Duodenal mucosa (tissue), 2 donors: ENCODE data around the gene LIN52.

Experiments used
- H3K27ac ChIP-seq: one replicate; pipeline ENCODE4 v1.7.0; 2013; ENCODE audit warnings: low read depth, low read length
- H3K27me3 ChIP-seq, 2 donors: one replicate each; pipeline ENCODE4 v1.7.0; 2013; ENCODE audit warnings: low read length in 2 of 2, control low read depth in 1 of 2; ENCODE audit not compliant: insufficient read depth in 2 of 2, control insufficient read depth in 1 of 2
- H3K36me3 ChIP-seq, 2 donors: one replicate each; pipeline ENCODE4 v1.7.0; 2013; ENCODE audit warnings: low read length in 2 of 2, control low read depth in 1 of 2; ENCODE audit not compliant: insufficient read depth in 2 of 2, control insufficient read depth in 1 of 2
- H3K4me1 ChIP-seq, 2 donors: one replicate each; pipeline ENCODE4 v1.7.0; 2013; ENCODE audit warnings: low read length in 2 of 2, control low read depth in 1 of 2; ENCODE audit not compliant: insufficient read depth in 2 of 2, control insufficient read depth in 1 of 2
- H3K4me3 ChIP-seq, 2 donors: one replicate each; pipeline ENCODE4 v1.7.0; 2013; ENCODE audit warnings: low read length in 2 of 2, low read depth in 1 of 2
- H3K9ac ChIP-seq, 2 donors: one replicate each; pipeline ENCODE4 v1.7.0; 2013; ENCODE audit warnings: low read length in 2 of 2, low read depth in 1 of 2
- H3K9me3 ChIP-seq, 2 donors: one replicate each; pipeline ENCODE4 v1.7.0; 2013; ENCODE audit warnings: low read length in 2 of 2, control low read depth in 1 of 2; ENCODE audit not compliant: control insufficient read depth in 1 of 2

The LIN52 gene

DNA sequence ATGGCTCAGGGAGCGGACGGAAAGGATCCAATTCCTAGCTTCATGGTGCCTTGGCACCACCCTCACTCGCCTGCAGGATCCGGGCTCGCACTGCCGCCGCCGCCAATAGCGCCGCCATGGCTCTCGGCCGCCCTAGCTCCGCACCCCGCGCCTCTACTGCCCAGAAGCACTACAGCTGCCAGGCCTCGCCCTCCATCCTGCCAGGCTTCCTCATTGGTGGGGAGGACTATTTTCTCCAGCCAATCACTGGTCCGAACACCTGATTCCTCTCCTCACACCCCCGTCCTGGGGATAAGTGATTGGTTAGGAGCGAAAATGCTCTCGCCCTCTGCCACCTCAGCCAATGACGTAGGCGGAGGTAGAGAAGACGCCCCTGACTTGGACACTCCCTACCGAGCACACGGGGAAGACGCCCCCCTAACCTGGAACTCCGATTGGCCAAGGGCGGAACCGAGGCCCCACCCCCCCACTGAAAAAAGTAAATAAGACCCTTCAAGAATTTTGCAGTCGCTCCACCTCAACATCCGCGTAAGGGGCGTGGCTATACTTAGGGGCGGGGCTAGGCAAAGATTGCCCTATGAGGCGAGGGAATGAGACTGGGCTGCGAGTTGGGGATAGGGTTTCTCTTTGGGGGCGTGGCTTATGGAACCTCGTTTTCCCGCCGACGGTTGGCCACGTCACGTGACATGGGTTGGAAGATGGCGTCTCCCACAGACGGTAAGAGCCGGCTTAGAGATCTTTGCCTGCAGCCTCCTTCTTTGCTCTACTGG is at the start of gene LIN52, which contains the start of gene ALDH6A1:
LIN52 (plus strand) TSS at position 680 of the 770 bp plus-strand sequence; CDS start at position 699, 19 bp downstream.
ALDH6A1 (minus strand) TSS at position 177 of the 770 bp plus-strand sequence; CDS start at position 118, 59 bp downstream.
- Histone ChIP-seq H3K27ac (peak within 1 kb of the TSS; percentile 79), H3K9ac (peak within 1 kb of the TSS; percentile 89 to 96), H3K36me3 (no peaks in the 10 kb centered on the region), H3K4me3 (peak within 1 kb of the TSS; percentile 92 to 98), H3K9me3 (no peaks in the 10 kb centered on the region), H3K4me1 (peaks cover 21 to 24% of the 10 kb centered on the region in 2 donors), H3K27me3 (no peaks in the 10 kb centered on the region)

- Histone ChIP-seq H3K27me3 (no peaks in the 10 kb centered on the region), H3K4me1 (no peaks in the 10 kb centered on the region), H3K4me3 (no peak overlapping the region), H3K27ac (no peak overlapping the region), H3K9me3 (no peaks in the 10 kb centered on the region), H3K36me3 (no peaks in the 10 kb centered on the region), H3K9ac (no peak overlapping the region)
These were observed 49.2 kb upstream of the LIN52 start for GRCh38 chr14:74035556-74035955.

DNA sequence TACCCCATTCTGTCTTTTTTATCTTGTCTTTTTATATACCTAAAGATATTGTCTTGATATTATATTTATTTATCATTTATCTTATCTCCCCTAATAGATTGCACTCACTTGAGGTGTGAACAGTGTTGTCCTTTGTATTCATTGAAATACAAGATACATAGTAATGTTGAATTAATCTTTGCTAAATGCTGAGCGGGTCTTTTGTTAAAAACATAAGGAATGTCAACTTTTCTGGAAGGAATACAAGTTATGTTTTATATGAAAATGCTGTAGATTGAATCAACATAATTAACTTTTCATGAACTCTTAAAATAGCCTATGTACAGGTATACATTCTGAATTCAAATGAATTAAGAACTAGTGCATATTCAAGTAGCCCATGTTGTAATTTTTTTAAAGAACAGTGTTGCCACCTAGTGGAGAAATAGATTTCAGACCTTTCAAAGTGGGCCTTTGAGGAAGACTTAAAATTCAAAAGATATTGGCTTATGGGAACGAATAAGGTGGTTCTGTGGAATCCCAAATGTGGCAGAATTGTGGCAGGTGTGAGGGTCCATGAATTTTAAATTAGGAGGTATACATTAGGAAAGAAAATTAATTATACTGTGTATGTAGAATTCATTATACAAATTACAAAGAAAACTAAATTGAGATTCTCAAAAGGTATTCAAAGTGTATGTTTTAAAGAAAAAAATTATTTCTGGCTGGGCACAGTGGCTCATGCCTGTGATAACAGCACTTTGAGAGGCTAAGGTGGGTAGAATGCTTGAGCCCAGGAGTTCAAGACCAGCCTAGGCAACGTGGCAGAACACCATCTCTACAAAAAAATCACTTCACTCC is 46.5 kb upstream of the LIN52 start:
- H3K27ac ChIP-seq: no peak overlapping the region
- H3K4me3 ChIP-seq: no peak overlapping the region
- no peaks in the 10 kb centered on the region for H3K27me3 ChIP-seq
- no peaks in the 10 kb centered on the region for H3K9me3 ChIP-seq
- no peaks in the 10 kb centered on the region for H3K36me3 ChIP-seq
- no peaks in the 10 kb centered on the region for H3K4me1 ChIP-seq
- H3K9ac ChIP-seq: no peak overlapping the region

DNA sequence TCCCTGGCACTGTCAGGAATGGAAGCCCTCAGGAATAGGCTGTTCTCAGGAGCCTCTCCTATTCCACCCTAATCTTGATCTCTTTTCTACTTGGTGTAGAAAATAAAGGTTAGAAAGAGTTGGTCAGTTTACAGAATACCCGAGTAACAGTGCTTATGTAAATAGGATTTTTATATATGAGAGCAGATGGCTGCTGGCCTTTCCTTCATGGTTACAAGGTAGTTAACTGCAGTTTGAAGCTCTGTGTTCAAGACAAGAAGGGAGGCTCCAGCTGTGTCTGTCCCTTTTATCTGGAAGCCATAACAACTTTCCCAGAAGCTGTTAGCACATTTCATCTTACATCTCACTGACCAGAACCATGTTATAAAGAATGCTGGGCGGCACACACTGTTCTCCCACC is 42.5 kb upstream of the LIN52 start:
- H3K9ac ChIP-seq: no peak overlapping the region

DNA sequence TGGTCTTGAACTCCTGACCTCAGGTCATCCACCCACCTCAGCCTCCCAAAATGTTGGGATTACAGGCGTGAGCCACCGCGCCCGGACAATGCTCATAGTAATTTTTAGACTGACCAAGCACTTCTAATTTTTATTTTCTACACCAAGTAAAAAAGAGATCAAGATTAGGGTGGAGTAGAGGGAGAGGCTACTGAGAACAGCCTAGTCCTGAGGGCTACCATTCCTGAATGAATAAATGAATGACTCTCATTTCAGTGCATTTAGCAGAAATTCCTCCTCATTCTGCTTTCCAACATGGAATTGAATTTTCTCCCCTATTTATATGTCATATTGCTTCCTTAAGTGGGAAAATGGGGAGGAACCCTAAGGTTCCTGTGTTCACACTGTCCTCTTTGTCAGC is 39.2 kb upstream of the LIN52 start:
- no peaks in the 10 kb centered on the region for H3K36me3 ChIP-seq
- no peak overlapping the region for H3K9ac ChIP-seq
- no peaks in the 10 kb centered on the region for H3K9me3 ChIP-seq
- no peaks in the 10 kb centered on the region for H3K27me3 ChIP-seq
- no peak overlapping the region for H3K4me3 ChIP-seq
- no peak overlapping the region for H3K27ac ChIP-seq
- no peaks in the 10 kb centered on the region for H3K4me1 ChIP-seq

More for the DNA sequence above, 42.5 kb upstream of the LIN52 start:
- Histone ChIP-seq H3K4me3 (no peak overlapping the region), H3K9me3 (no peaks in the 10 kb centered on the region), H3K36me3 (no peaks in the 10 kb centered on the region), H3K27me3 (no peaks in the 10 kb centered on the region), H3K4me1 (no peaks in the 10 kb centered on the region), H3K27ac (no peak overlapping the region)

GRCh38 chr14:74048281-74048680 is 36.5 kb upstream of the LIN52 start:
- Histone ChIP-seq H3K4me3 (no peak overlapping the region), H3K4me1 (no peaks in the 10 kb centered on the region)

DNA sequence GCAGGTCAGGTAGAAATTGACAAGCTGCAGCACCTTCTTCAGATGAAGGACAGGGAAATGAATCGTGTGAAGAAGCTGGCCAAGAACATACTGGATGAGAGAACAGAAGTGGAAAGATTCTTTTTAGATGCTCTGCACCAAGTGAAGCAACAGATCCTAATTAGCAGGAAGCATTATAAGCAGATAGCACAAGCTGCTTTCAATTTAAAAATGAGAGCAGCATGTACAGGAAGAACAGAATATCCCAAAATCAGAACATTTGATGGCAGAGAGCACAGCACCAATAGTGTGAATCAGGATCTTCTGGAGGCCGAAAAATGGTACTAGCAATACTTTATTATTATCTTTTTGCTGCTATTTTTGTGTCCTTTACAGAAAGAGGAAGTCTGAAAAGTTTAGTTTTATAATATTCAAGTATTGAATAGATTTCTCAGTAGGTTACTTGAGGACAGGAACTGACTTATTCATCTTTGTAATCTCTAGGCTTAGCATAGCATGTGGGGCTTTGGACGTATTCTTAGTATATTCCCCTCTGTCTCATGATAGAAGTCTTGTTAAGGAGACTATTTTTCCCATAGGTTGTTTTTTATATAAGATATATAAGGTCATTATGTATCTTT is 34.8 kb upstream of the LIN52 start:
- Histone ChIP-seq H3K9me3 (no peaks in the 10 kb centered on the region), H3K9ac (no peak overlapping the region), H3K36me3 (no peaks in the 10 kb centered on the region), H3K27ac (no peak overlapping the region), H3K4me1 (no peaks in the 10 kb centered on the region), H3K4me3 (no peak overlapping the region), H3K27me3 (no peaks in the 10 kb centered on the region)

More at GRCh38 chr14:74048281-74048680, 36.5 kb upstream of the LIN52 start:
- H3K9me3 ChIP-seq: no peaks in the 10 kb centered on the region
- H3K36me3 ChIP-seq: no peaks in the 10 kb centered on the region
- no peak overlapping the region for H3K9ac ChIP-seq
- H3K27me3 ChIP-seq: no peaks in the 10 kb centered on the region
- no peak overlapping the region for H3K27ac ChIP-seq

- Histone ChIP-seq H3K4me1 (no peaks in the 10 kb centered on the region), H3K27me3 (no peaks in the 10 kb centered on the region), H3K4me3 (no peak overlapping the region), H3K9ac (no peak overlapping the region), H3K9me3 (no peaks in the 10 kb centered on the region), H3K27ac (no peak overlapping the region), H3K36me3 (peaks cover 9 to 23% of the 10 kb centered on the region in 2 donors)
These were observed 22.0 kb upstream of the LIN52 start for GRCh38 chr14:74062809-74063150.

DNA sequence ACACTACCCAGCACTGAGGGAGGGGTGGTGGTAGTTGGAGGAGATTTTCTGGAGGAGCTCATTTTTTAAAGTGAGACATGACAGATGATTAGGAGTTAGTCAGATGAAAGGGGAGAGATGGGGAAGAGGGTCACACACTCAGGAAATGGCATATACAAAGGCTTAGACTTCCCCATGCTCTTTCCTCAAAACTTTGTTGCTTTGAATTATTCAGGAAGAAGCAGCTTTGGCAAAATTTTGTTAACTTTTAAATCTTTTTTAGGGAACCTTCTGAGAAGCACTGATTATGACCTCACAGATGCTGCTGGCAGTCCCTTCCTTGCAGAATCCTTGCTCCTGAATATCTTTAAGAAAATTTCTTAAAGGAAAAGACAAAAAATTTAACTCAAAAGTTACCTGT is 20.3 kb upstream of the LIN52 start:
- Histone ChIP-seq H3K27me3 (no peaks in the 10 kb centered on the region), H3K4me1 (no peaks in the 10 kb centered on the region), H3K9me3 (no peaks in the 10 kb centered on the region), H3K9ac (no peak overlapping the region), H3K36me3 (peaks cover 9 to 25% of the 10 kb centered on the region in 2 donors), H3K27ac (no peak overlapping the region), H3K4me3 (no peak overlapping the region)

DNA sequence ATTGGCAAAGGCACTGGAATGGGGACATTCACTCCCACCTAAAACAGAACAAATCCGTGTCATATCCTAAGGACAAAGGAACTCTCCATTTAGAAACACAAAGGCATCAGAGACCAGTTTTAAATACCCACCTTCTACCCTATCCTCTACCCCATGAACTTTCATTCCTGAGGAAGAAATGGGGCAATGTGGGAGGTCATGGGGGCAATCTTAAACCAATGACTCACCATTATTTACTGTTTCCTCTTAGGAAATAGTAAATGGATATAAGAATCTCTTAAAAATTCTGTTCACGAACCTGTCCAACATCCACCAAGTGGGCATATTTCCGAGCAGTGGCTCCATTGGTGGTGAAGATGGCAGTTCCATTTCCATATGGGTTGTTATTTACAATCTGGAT is 19.9 kb upstream of the LIN52 start:
- H3K4me1 ChIP-seq: no peaks in the 10 kb centered on the region
- H3K9me3 ChIP-seq: no peaks in the 10 kb centered on the region
- no peaks in the 10 kb centered on the region for H3K27me3 ChIP-seq
- H3K9ac ChIP-seq: no peak overlapping the region
- peaks cover 9 to 25% of the 10 kb centered on the region in 2 donors for H3K36me3 ChIP-seq
- no peak overlapping the region for H3K27ac ChIP-seq
- H3K4me3 ChIP-seq: no peak overlapping the region
